ENCODE measurements around the gene UNC5B. TPM values are rescaled to one million over a fixed set of nuclear protein-coding genes. Genes with fewer than 3 reads are reported as not detected.

The UNC5B gene
- total RNA-seq, 1 donor from 2014 or later, result 0.63 TPM

DNA sequence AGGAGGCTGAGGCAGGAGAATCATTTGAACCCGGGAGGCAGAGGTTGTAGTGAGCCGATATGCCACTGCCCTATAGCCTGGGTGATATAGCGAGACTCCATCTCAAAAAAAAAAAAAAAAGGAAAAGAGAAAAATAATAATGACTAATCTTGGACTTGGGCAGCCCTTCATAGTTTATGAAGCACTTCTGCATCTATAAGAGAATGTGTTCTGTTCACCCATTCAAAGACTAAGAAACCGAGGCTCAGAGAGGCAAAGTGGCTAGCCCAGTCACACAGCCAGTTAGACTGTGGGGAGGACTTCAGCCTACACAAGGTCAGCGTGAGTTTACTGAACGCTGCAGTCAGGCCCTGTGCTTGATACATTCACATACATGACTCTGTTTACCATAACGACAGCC lies 46.9 kb downstream of the UNC5B start:
- TF ChIP-seq, protein P1, sequence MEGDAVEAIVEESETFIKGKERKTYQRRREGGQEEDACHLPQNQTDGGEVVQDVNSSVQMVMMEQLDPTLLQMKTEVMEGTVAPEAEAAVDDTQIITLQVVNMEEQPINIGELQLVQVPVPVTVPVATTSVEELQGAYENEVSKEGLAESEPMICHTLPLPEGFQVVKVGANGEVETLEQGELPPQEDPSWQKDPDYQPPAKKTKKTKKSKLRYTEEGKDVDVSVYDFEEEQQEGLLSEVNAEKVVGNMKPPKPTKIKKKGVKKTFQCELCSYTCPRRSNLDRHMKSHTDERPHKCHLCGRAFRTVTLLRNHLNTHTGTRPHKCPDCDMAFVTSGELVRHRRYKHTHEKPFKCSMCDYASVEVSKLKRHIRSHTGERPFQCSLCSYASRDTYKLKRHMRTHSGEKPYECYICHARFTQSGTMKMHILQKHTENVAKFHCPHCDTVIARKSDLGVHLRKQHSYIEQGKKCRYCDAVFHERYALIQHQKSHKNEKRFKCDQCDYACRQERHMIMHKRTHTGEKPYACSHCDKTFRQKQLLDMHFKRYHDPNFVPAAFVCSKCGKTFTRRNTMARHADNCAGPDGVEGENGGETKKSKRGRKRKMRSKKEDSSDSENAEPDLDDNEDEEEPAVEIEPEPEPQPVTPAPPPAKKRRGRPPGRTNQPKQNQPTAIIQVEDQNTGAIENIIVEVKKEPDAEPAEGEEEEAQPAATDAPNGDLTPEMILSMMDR (conservative IDR thresholded peaks at IDR 0.05; ENCODE audit: low read depth, low read length), result no peak
- H3K4me3 ChIP-seq (ENCODE audit: low read depth, low read length), result no peak overlapping the region
- no peak for DNase-seq (ENCODE audit: low read depth)

DNA sequence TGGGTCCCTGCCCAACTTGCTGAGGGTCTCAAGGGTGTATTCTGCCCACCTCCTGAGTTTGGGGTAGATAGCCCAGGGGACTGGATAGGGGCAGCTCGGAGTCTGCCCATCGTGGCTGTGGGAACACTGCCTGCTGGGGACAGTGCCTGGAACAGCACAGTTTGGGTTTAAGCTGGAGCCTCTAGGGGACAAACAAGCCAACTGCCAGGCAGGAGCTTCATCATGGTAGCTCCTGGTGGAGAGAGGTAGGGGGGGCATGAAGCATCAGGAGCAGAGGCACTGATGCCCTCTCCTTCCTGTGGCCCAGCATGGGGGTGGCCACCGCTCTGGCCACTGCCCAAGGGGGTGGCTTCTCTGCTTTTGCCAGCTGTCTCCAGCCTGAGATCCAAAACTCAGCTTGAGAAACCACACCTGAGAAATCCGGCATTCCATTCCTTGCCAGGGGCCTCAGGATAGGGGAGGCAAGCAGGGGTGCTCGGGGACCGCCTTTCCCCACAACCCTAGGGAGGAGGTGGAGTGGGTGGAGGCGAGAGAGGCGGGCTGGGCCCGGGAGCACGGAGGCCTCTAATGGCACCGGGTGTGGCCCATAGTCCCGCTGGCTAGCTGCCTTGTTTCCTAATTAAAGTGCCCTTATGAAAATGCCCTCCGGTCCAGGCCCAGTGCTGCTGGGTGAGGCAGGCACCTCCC lies 47.6 kb downstream of the UNC5B start:
- TF ChIP-seq, protein P1 (conservative IDR thresholded peaks at IDR 0.05; ENCODE audit: low read depth, low read length), result no peak
- no peak overlapping the region for H3K4me3 ChIP-seq (ENCODE audit: low read depth, low read length)
- no peak for DNase-seq (ENCODE audit: low read depth)

DNA sequence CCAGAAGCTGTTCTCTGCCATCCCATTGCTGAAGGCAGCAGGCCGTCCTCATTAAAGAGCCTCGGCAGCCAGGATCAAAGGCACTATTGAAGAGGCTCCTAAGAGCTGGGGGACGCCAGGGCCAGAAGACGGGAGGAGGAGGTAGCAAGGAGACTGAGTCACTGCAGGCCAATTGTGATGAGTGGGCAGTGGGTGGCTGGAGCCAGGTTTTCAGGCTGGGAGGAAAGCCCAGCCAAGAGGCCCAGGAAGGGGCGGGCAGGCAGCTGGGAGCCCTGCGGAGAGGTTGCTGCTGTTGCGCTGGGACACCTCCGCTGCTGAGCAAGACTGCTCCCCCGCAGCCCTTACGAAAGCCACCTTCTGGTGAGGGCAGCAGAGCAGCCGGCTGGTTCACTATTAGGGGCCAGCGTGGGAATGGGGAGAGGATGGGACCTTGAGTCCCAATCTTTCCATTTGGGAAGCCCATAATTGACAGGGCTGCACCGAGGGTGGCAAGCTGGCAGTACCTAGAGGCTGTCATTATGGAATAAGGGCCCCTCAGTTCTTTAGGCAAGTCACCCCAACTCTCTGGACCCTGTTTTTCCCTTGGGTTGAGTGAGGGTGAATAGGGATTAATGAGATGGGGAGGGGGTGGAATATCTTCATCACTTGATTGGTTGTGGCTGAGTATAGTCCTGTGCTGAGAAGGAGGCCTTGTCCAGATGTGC lies 48.4 kb downstream of the UNC5B start:
- no peak overlapping the region for H3K4me3 ChIP-seq (ENCODE audit: low read depth, low read length)
- DNase-seq (ENCODE audit: low read depth), result no peak
- TF ChIP-seq, protein P1 (conservative IDR thresholded peaks at IDR 0.05; ENCODE audit: low read depth, low read length), result no peak

DNA sequence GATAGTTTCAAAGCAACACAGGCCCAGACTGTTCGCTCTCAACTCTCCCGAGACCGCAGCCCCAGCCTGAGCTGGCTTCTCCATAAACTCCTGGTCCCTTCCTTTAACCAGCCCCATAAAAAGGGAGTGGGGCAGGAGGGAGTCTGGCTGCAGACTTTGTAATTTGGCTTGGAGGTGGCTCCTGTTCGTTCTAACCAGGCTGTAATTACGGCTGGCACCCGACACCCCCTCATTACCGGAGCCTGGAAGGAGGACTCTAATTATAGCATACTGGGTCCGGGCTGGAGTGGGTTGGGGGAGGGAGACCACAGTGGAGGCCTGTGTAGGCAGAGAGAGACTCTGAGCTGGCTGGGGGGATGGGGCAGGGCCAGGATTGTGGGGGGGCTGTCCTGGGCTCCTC lies 49.7 kb downstream of the UNC5B start:
- H3K4me3 ChIP-seq (ENCODE audit: low read depth, low read length), result no peak overlapping the region
- DNase-seq (ENCODE audit: low read depth), result no peak

DNA sequence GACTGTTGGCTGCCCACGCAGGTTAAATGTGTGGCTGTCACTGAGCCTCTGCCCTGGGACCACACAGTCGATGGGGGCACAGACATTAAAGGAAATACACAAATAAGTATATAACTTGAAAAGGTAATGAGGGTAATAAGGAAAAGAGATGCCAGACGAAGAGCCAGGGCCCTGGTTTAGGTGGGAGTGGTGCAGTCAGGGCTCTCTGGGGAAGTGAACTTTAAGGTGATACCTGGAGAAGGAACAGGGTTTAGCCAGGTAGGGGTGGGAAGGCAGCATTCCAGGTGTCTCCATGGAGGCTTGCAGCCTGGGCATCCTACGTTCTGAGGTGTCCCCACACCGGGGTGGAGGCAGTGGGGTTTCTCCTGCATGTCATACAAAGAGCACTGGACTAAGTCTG lies 50.4 kb downstream of the UNC5B start:
- H3K4me3 ChIP-seq (ENCODE audit: low read depth, low read length), result no peak overlapping the region
- no peak for DNase-seq (ENCODE audit: low read depth)
- TF ChIP-seq, protein P1 (conservative IDR thresholded peaks at IDR 0.05; ENCODE audit: low read depth, low read length), result no peak

More for the DNA sequence above, 49.7 kb downstream of the UNC5B start:
- TF ChIP-seq, protein P1 (conservative IDR thresholded peaks at IDR 0.05; ENCODE audit: low read depth, low read length), result no peak

DNA sequence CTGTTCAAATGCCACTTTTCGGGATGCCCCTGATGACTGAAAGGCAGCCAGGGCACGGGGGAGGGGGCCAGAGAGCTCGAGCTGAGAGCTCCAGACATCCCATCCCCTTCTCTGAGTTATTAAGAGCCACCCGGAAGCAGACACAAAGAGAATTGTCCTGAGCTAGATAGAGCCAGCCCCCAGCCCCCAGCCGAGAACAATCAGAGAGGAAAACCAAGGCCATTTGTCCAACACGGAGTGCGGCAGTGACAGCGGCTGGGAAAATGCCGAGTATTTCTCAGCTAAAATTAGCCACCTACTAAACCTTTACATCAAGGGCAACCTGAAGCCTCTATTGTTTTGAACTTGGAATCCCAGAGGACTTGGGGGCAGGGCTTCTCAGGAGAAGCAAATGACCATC lies 51.0 kb downstream of the UNC5B start:
- no peak for DNase-seq (ENCODE audit: low read depth)
- TF ChIP-seq, protein P1 (conservative IDR thresholded peaks at IDR 0.05; ENCODE audit: low read depth, low read length), result no peak
- H3K4me3 ChIP-seq (ENCODE audit: low read depth, low read length), result no peak overlapping the region

Data from epithelial cell of proximal tubule (primary cell).